T-helper 2 cell (primary cell): ENCODE measurements around the gene ADI1.
"Not testable (repeated sequence)": the region's sequence is repeated elsewhere in the genome, so short reads cannot be mapped to it uniquely, and the experiment has no call there.

Experiments
- DNase-seq, 5 experiments: peaks; one replicate each; pipeline versions ENCODE4 v3.0.0 to v3.0.0-alpha.2; 2012 to 2022

The ADI1 gene

GRCh38 chr2:3461801-3462492 is 57.4 kb downstream of the ADI1 start:
- DNase-seq = peak in 2 of 5 experiments; percentile 6 to 55

- no peak for DNase-seq
Observed at GRCh38 chr2:3460831-3461800, 58.2 kb downstream of the ADI1 start.

GRCh38 chr2:3460156-3460555 is 59.2 kb downstream of the ADI1 start:
- DNase-seq = no peak

GRCh38 chr2:3459185-3460015 is 59.9 kb downstream of the ADI1 start:
- DNase-seq = no peak

GRCh38 chr2:3458396-3459184 is 60.7 kb downstream of the ADI1 start:
- no peak for DNase-seq

- no peak for DNase-seq
Observed at GRCh38 chr2:3457524-3458395, 61.6 kb downstream of the ADI1 start.

- DNase-seq = no peak
Observed at GRCh38 chr2:3456125-3456524, 63.2 kb downstream of the ADI1 start.

- no peak for DNase-seq
Observed at GRCh38 chr2:3454802-3455201, 64.5 kb downstream of the ADI1 start.

GRCh38 chr2:3454005-3454404 is 65.3 kb downstream of the ADI1 start:
- DNase-seq = not testable (repeated sequence)

- no peak for DNase-seq
Observed at GRCh38 chr2:3453190-3453999, 65.9 kb downstream of the ADI1 start.

- no peak for DNase-seq
Observed at GRCh38 chr2:3451926-3452671, 67.2 kb downstream of the ADI1 start.

- DNase-seq = no peak
Observed at GRCh38 chr2:3451169-3451568, 68.2 kb downstream of the ADI1 start.

GRCh38 chr2:3450385-3451010 is 68.8 kb downstream of the ADI1 start:
- DNase-seq = no peak

- no peak for DNase-seq
Observed at GRCh38 chr2:3449936-3450335, 69.4 kb downstream of the ADI1 start.

GRCh38 chr2:3449086-3449485 is 70.2 kb downstream of the ADI1 start:
- DNase-seq = no peak

GRCh38 chr2:3448441-3448911 is 70.9 kb downstream of the ADI1 start:
- DNase-seq = not testable (repeated sequence)

- DNase-seq = no peak
Observed at GRCh38 chr2:3447789-3448317, 71.5 kb downstream of the ADI1 start.
